Activated CD8-positive, alpha-beta memory T cell treated with anti-CD3 and anti-CD28 coated beads for 24 hours (primary cell): ENCODE data around the gene MEF2C.
A peak's percentile ranks its signal among the peaks of the same experiment; 100 is the strongest.

ENCODE experiments used
- DNase-seq: peaks from one replicate; pipeline ENCODE4 v3.0.0-alpha.2; 2020

MEF2C gene

DNA sequence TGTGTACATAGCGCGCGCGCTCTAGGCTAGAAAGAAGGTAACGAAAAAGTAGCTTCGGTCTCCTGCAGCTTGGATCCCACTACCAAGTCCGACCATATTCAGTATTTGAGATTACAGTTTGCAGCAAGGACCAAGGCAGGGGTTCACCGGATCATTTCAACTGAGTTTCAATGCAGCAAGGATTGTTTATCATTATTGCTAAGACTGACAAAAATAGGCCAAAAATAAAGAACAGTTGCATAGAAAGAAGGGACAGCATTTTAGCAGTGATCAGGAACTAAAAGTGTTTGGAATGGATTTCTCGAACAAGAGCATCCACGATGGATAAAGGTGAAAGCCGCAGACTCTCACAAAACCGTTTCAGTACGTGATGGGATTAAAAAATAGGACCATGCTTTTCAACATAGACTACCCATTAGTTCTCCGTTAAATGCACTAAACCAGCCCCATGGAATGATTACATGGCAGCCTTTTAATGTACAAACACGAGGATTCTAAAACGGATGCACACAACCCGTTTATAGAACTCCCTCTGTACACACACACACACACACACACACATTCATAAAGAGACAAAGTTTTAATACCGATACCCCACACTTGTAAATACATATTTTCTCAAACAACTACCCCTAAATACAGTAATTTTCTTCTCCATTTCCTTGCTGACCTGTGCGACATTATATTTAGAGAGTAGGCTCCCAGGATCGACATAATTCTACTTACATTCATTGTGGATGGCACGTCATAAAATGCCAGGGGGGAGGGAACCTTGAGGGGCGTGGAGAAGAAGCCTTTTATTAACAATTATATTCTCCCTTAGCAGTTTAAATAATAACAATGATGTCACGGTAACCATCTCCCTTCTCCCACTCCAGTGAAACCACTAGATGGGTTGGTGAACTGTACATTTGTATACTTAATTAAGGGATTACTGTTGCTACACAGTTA is 197.1 kb downstream of the MEF2C start:
- DNase-seq: no peak

DNA sequence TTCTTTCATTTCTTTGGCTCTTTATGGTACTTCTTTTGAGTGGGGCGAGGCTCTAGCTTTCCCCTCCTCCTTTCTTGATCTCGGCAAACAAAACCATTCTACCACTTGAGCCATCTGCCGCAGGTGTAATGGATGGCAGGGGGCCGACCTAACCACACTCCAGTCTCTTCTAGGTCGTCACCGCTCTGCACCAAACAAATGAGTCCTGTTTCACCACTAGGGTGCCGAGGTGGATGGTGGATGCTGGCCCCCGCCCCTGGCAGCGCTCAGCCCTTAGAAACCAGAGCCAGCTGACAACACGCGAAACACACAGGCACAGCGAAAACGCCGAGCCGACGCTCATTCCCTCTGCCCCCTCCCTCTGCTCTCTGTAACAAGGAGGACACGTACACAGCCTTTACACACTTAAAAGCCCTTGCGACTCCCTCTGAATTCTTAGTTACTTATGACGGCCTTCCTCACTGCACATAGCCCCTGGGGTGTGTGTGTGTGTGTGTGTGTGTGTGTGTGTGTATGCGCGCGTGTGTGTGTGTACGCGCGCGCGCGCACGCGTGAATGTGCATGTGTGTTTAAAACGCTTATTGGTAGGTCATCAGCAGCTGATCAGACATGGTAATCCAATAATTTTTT is 199.4 kb downstream of the MEF2C start:
- no peak for DNase-seq

DNA sequence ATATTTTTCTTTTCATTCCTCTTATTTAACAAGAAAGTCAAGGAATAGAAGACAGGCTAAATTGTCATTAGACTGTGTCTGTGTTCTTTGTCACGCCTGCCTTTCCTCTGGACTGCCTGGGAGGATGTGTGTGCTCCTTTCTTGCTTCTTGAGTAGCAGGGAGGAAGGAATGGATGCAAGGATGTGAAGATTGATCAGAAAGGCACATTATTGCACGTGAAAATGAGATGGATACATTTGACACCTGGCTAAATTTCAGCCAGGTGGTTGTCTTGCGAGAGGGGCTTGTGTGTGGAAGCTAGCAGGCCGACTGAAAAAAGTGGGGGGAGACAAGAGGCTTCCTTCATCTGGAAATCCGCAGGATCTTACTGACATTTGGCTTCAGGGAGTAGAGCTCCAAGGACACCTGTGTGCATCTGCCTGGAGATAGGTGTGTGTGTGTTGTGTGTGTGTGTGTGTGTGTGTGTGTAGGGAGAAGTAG is 200.1 kb downstream of the MEF2C start:
- DNase-seq: no peak

DNA sequence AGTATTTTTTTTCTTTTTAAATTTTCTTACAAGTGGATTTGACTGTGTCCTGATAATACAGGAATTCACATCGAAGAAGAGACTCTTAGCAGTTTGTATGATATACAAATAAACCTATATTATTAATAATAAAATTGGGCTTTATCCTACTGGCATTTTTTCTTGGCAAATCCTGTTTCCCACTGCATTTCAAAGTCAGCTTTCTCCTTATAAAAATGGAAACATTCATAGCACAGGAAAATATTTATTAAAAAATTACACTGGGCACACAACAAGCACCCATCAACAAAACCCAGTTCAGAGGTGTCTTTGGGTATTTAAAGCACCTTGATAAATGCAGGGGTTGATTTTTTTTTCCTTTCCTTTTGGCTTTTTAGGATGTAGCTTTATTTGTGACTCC is 200.9 kb downstream of the MEF2C start:
- no peak for DNase-seq

DNA sequence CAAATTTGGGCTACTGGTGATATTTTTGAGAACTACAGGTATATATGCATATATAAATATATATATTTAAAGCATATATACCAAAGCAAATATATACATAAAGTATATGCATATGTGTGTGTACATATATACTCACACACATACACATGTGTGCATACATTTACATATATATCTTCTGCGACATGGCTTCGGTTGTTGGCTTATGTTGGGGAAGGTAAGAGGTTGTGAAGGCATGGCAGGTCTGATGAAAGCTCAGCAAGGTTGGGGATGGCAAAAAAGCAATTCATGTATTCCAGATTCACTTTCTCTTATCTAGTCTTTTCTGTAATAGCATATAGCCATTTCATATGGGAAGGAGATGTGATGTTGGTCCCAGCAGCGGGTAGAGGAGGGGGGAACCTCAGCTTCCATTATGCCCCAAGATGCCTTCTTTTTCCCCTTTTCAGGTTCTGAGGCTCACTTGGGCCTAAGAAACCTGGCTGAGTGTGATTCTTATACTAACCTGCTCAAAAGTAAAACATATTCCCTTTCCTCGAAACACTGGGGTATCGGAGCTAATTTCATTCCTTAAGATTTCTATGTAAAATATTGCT is 201.7 kb downstream of the MEF2C start:
- no peak for DNase-seq

DNA sequence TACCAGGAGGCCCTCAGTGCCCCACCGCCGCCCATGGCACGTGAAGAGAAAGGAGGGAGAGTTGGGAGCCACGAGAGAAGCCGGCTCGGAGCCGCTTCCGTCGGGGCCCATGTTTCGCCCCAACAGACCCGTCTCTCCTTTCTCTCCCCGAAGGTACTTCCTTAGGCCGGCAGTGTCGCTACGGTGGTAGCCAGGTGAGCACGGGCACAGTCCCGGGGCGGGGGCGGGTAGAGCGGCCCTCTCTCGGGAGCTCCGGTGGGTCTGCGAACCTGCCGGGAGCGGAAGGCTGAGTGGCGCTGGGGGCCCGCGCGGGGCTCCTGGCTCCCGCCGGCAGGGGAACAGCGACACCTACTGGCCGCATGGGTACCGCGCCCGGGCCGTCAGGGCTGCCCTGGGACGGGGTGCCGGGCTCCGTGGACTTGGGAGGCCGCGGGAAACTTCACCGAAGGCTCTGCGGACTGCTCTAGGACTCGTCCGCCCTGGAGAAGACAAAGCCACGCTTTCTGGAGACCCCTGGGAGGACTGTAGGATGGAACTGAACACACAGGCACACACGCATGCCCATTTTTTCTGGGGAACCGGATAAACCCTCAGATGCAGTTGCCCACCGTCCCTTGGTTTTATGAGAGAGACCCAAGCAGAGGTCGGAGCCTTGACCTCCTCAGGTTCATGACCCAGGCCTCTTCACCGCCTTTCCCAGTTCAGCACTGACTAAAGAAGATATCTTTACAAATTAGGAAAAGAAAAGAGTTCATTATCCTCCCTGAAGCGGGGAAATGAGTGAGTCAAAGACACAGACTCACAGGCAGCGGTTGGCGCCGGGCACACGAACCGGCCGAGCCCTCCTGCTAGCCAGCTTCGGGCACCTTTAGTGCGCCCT is 202.5 kb downstream of the MEF2C start:
- peak; percentile 95 for DNase-seq

DNA sequence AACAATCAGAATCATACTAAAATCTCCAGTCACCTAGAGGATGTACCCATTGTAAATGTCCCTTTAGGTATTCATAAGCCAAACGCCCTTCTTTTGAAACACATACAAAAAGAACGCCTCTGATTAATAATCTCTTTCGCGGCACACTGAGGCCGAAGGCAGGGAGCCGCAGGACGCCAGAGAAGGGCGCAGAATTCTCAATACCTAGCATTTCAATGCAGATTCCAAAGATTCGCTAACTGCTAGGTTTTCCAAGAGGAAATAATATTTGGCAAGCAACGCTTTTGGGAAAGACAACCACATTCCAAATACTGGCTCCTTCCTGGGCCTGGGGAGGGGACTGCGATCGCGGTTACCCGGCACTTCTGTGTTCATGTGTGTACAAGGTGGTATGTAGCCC is 203.3 kb downstream of the MEF2C start:
- no peak for DNase-seq

DNA sequence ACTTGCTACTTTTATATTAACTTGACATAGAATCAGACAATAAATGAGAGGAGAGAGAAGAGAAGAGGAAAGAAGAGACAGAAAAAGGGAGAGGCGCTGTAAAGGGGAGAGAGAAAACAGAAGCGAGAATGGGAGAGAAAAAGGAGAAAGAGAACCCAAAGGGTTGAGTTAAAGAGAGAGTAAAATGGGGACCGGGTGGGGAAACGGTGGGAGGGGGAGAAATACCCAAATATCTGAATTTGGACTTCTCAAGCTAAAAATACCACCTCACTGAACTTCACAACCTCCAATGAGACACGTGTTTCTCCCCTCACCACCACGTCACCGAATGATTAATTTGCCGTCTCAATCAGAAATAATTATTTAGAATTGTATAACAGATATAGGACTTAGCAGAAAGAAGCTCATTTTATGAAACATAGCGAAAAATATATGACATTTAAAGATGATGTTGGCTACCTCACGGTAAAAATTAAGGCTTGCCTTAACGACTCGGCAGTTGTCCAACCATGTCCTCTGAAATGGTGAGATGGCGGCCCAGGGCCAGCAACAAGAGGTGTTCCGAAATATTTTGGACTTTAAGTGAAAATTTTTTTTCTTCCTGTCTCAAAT is 204.1 kb downstream of the MEF2C start:
- DNase-seq: no peak

DNA sequence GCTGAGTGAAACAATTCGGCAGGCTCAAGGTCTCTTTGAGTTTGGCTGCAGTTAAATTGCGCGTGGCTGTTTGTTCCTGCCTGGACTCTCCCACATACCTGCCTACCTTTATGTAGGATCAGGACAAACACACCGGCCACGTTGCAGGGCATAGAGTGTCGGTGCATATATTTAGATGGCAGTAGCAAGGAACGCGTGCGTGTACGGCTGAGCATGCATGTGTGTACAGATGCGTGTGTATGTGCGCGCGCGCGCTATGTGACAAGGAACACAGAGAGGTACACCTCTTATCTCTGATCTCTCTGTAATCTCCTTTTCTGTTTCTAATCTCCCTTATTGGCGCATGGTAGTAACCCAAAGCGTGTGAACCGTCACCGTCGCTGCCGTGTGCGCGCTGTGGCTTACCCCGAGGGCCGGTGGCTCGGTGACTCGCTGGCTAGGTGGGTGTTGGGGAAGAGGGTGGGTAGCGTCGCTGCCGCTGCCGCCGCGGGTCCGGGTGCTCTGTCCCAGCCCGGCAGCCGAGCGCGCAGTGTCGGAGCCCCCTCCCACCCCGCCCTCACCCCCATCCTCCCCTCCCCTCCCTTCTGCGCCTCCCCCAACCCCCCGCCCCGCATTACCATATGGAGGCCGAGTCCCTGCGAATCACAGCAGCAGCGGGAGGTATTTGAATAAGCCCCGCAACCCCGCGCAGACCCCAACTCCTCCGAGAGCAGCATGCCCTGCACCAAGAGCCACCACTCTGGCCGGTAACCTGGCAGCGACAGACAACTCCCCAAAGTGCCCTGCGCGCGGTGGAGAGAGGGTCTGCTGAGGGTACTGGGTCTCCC is 204.8 kb downstream of the MEF2C start:
- DNase-seq: no peak

DNA sequence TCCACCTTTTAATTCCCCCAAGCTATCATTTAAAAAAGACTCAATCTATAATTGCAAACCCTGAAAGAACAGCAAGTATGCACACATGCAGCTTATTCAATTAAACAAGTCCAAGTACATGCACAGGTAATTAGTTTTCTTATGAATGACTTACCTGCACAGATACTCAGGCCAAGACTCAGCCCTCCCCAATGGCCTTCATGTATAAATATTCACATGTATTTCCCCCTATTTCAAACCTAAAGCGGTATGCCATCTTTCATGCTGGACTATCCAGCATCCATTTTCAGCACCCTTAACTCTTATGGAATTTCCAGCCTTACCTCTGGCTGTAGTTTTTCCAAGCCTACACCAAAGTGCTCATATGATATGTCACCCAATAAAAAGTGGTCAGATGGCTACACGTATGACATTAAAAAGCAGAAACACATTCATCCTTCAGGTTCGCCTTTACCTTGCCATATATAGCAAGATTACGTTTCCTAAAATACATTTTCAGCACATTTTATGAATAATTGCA is 205.5 kb downstream of the MEF2C start:
- DNase-seq: no peak

DNA sequence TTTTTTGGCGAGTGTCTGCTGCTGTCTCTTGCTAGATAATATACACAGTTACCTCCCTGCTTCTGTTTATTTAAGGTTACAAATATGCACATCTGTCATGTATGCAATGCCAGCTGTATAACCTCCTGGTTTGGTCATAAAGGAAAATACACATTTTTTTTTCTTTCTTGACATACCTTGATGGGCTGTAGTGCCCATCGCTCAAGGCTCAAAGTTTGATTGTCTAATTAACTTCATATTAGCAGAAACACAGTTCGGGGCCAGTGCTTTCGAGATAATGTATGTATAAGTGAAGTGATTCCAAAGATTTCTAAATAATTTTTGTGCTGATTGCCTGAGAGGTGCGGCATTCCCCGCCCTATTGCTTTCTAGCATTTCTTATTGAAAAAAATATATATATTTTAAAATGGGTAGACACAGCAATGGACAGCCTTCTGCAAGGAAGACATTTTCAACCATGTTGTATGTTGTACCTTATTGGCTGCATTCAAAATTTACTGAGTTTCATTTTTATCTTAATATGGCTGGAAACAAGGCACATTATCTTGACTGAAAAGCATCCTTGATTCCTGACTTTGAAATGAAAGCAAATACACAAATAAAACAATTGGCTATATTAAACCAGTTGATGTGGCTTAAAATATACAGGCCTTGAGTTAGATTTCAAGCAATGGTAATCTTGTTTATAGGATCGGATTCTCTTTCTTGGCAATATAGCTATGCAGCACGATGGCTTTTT is 206.2 kb downstream of the MEF2C start:
- DNase-seq: no peak

DNA sequence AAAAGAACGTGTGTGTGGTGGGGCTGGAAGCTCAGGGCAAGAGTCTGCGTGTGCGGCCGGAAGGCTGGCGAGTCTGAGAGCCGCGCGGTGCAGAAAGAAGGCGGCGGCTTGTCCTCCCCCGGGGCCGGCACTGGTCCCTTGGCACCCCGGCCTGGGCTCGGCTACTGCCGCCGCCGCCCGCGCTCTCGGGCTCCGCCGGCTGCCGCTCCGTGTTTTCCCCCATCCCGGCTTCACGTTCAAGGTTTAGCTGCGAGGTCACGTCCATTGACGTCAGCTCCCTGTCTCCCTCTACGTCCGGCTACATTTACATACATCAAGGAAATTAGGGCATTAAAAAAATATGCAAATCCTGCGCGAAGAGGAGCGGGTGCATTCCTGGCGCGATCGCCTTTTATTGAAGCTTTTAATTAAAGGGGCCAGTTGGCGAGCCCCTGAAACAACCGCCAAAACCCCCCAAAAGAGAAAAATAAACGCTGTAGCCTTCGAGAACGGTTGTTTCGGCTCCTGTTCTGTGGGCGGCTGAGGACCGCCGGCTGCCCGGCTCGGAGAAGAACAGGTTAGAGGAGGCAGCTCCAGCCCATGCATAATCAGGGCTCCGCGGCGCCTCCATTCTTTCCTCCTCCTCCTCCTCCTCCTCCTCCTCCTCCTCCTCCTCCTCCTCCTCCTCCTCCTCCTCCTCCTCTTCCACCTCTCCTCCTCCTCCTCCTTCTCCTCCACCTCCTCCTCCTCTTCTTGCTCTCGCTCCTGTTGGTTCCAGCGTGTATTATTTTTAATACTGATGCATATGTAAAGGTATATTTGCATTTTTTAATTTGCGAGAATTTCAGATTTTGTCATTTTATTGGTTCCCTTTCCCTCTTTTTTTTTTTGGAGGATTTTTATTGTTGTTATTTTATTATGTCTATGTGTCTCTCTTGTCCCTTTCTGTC is 207.0 kb downstream of the MEF2C start:
- DNase-seq: no peak

DNA sequence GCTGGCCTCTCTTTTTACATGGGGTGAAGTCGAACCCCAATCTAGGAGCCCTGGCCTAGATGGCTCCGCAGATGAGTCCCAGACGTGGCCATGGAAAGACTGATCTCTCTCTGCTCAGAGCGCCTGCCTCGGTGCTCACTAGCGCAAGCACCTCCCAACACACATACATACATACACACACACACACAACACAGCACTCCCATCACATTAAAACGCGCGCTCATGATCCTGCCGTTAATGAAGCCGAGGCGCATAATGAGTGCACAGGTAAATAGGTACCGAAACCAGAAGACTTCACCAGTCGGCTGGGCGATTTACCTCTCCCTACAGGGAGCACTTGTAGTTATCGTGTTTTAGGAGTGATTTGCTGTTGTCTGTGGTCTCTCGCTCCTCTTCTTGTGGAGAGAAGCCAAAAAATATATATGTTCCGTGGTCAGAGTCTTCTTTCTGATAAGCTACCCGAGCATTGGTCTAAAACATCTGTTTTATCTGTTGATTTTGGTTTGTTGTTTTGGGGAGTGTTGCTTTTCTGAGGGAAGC is 207.7 kb downstream of the MEF2C start:
- DNase-seq: no peak

DNA sequence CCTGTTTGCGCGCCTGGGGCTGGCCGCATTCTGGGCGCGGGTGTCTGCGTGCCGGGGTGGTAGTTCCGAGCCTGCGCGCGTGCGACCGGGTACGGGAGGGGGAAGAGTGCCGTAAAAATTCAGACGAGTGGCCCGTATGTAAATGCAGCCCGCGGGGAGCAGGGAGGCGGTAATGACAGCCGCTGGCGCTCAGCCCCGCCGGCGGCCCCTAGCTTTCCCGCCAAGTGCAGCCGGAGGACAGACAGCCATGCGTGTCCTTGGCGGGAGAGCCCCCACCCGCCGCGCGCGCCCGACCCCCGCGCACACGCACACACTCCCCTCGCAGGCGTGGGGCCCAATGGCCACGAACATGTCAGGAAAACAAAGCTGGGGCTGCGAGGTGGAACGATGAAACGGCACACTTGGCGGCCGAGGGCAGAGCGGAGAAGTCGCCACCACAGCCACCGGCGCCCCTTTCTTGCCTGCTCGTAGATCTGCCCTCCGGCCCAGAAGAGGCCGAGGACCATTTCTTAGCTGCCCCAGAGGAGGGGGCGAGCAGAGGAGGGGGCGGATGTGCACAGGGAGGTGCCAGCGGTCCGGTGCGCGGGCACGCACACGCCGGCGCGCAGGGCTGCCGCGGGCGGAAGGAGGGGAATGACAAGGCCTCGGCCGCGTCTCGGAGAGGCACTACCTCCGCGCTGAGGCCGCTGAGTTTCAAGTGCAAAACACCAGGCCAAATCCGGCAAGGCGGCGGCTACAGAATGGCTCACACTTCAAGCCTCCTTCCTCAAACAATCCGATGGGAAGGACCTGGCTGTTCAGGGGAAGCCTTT is 208.4 kb downstream of the MEF2C start:
- DNase-seq: no peak

DNA sequence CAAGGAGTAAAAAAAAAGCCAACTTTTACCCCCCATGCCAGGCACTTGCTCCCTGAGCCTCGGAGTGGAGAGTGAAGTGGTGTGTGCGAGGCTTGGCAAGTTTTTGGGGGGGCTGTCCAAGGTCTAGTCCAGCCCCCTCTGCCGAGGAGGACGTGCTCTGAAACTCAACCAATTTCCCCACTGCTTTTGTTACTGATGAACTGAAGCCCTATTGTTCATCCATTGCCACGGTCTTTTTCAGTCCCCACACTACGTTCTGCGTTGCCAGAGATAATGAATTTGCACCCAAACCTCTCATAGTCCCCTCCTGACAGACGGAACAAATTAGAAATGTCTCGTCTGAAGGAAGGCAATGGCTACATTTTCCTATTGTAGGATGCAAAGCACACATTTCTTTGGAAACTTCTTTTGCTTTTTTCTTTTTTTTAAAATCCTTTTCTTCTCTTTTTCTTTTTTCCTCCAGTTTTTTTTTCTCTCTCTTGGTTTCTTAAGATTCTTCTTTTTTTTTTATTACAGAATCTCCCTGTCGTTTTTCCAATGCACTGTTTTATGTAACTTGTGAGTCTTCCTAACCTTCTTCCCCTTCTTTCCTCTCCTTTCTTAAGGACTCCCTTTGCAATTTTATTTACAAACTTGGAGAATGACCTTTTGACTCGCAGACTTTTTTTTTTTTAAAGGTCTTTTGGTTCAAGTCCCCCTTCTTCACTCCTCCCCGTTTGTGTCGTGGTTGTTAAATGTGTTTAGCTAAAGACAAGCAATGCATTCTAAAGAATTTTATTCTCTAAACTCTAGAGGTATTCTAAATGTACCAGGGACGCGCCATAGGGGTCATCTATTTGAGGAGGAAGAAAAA is 209.5 kb downstream of the MEF2C start:
- DNase-seq: no peak

DNA sequence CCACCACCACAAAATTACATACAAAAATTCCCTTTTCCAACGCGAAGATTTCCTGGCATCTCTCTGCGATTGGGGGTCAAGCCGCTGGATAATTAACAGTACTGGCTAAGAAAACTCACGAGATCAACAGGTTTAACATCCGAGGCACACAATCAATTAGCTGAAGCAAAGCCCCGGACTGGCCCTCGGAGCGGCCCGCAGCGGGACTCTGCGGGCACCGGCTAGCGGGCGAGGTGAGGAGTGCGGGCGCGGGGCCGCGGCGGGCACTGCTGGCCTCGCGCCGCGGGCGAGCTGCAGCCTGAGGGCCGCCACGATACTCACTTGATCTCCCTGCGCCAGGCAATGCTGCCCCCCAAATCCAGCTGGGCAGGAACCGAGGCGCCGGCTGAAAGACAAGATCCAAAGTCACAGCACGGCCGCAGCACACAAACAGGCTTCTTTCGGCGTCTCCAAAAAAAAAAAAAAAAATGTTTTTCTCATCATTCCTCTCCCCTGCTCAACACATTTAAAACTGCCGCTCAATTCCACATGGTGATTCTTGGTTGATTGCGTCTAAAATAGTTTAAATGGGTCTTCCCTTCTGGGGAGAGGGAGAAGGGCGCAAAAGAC is 210.2 kb downstream of the MEF2C start:
- no peak for DNase-seq
